ENCODE results near the gene ANKRD13C.
A peak's percentile ranks its signal among the peaks of the same experiment; 100 is the strongest.

The ANKRD13C gene

DNA sequence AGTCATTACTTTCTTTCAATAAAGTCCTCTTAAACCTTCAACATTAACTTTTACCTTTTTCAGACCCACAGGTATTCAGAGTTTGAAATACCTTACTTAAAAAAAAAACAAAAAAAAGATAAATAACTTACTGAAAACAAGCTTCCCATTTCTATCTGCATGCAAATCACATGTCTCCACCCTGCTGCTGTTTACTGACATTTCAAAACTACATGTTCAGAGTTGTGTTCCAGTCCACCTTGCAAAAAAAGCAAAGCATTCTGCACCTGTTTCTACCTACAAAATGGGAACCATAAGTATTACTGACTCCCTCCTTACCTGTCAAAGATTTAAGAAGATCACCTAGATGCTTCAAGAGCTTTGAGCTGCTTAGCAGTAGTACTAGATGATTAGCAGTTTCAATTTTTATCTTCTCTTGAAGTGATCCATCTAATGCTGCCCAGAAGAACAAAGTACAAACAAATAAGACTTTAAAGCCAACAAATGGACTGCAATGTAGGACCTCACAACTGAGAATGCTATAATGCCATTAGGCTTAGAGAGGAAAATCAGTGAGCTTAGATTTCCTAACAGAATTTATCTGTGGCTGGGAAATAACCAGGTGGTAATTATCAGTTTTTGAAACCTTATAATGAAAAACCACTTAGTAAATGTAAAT lies 61.2 kb downstream of the ANKRD13C start:
- DNase-seq, result no peak

DNA sequence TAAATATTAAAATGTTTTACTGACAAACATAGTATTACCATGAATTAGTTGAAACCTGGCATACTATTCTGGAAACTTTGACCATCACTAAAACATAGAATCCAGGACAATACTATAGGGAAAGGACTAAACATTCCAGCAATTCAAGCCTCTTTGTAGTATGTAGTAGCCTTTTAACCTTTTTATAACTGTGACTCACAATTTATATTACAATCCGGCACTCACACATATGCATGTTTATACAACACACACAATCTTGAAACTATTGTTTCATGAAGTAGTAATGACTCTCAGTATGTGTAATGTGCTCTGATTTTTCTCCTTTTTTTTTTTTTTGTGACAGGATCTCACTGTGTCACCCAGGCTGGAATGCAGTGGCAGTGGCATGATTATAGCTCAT lies 64.3 kb downstream of the ANKRD13C start:
- no peak for DNase-seq

DNA sequence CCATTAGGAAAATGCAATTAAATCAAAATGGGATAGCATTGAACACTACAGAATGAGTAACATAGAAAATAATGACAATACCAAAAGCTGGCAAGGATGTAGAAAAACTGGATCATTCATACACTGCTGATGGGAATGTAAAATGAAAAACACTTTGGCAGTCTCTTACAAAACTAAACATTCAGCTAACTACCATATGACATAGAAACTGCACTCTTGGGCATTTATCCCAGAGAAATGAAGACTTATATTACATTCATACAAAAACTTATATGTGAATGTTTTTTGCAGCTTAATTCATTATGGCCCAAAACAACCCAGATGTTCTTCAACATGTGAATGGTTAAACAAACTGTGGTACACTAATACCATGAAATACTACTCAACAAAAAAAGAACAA lies 66.4 kb downstream of the ANKRD13C start:
- DNase-seq, result no peak

DNA sequence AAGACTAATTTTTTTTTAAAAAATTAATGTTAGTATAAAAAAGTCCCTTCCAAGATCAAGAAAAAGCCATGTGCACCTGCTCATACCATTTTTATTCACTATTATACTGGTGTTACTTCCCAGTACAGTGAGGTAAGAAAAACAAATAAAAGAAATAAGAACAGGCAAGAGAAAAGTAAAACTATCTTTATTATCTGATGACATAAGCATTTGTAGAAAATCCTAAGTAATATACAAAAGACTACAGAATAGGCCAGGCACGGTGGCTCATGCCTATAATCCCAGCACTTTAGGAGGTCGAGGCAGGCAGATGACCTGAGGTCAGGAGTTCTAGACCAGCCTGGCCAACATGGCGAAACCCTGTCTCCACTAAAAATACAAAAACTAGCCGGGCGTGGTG lies 68.1 kb downstream of the ANKRD13C start:
- no peak for DNase-seq

DNA sequence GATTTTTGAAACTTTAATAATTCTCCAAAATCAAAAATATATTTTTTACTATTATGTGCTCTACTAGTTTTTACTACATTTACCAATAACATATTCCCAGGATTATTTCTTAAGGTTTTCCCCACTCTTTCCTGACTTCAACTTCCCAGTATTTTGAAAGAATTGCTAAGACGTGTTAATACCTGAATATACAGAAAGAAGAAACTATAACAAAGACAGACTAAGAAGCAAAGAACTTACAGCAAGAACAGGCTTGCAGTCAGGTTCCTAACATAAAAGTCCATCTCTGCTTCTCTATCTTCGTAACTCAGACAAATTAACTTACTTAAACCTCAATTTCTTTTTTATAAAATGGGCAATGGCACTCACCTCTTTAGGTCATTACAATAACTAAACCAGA lies 70.2 kb downstream of the ANKRD13C start:
- no peak for DNase-seq

DNA sequence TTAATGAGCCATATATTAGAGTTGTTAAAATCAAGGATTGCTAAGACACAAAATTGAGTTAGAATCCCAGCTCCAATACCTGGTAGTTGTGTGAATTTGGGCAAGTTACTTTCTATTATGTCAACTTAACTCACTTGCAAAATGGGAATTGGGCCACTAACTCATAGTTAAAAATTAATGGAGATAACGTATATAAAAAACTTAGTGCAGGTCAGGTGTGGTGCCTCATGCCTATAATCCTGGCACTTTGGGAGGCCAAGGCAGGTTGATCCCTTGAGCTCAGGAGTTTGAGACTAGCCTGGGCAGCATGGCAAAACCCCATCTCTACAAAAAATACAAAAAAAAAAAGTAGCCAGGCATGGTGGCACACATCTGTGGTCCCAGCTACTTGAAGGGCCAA lies 75.8 kb downstream of the ANKRD13C start:
- DNase-seq, result no peak

DNA sequence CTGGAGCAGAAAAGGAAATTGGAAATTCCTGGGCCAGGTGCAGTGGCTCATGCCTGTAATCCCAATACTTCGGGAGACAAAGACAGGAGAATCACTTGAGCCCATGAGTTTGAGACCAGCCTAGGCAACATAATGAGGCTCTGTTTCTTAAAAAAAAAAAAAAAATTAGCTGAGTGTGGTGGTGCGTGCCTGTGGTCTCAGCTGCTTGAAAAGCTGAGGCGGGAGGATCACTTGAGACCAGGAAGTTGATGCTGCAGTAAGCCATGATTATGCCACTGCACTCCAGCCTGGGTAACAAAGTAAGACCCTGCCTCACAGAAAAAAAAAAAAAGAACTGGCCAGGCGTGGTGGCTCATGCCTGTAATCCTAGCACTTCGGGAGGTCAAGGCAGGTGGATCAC lies 76.6 kb downstream of the ANKRD13C start:
- no peak for DNase-seq

DNA sequence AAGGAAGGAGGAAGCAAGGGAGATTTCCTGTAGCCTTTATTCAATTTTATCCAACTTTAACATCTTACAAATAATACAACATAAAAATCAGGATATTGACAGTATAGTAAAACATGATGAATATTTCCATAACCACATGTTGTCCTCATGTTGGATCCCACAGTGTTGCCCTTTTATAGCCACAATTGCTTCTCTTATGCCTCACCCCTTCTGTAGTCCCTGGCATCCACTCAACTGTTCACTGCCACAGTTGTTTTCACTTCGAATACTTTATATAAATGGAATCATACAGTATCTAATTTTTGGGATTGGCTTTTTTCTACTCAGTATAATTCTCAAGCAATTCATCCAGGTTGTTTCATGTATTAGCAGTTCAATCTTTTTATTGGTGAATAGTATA lies 88.6 kb downstream of the ANKRD13C start:
- DNase-seq, result no peak

DNA sequence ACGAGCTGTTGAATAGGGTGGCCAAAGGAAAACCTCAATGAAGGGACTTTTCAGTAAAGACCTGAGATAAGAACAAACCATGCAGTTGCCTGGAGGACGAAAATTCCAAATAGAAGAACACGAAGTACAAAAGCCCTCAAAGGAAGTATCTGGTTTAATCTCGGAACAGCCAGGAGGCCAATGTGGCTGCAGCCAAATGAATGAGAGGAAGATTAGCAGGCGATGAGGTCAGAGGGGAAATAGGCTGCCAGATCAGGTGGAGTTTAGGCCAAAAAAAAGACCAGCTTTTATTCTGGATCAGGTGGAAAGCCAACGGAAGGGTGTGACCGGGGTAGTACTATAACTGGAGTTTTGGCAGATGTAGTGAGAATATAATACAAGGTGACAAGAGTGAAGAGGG lies 89.7 kb downstream of the ANKRD13C start:
- DNase-seq, result no peak

DNA sequence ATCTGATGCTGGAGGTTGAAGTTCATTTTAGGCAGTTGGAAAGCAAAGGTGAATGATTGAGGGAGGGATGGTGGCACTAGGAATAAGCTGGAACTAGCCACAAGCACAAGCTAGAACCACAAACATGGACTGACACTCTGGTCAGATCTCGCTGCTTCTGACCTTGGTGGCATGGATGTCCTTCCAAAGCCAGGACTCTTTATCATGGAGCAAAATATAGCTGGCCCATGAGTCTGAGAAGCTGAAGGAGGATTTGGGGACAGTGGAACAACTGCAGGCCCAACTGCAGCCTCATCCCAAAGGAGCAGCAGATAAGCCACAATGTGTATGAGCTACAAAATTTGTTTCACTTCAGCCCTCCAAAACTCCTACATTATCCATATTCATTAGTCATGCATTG lies 97.9 kb downstream of the ANKRD13C start:
- DNase-seq, result no peak

DNA sequence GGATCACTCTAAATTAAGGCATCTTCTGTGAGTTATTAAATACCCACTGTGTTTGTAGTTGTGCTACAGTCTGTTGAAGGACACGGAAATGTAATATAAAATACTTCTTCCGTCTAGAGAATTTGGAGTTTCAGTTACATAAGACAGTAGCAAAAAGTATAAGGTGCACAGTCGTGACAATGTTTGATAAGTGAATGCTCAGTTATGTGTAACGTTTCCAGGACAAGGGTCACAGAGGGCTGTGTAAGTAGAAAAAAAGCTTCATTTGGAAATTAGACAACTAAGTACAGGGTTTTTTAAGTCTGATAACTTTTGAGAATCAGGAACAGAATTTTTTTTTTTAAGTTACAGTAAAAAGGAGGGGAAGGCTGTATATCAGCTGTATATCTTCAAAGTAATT lies 105.8 kb downstream of the ANKRD13C start:
- no peak for DNase-seq

DNA sequence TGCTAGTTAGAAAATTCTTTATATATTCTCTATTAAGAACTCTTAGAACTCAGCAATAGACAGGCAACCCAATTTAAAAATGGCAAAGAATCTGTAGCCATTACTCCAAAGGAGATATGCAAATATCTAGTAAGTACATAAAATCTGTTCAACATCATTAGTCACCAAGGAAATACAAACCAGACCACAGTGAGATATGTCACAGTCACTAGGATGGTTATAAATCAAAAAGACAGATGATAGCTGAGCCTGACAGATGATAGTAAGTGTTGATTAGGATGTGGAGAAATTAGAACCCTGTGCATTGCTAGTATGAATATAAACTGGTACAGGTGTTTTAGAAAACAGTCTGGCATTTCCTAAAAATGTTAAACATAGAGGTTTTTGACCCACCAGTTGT lies 106.8 kb downstream of the ANKRD13C start:
- DNase-seq, result no peak

DNA sequence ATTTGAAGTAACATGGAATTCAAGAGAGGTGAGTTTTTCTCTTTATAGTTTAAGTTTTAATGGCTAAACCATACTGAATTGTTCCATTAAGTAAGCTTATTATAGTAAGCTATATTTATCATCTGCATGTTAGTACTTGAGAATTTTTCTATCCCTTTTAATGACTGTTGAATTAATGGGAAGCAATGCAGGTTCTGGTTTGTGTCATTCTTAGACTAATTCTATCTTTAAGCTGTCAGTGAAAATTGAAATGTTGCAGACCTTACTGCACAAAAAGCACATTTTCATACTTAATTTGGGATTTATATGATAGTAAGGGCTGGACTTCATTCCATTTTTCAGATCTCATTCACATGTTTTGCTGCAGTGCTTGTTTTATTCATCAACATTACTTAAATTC lies 107.4 kb downstream of the ANKRD13C start:
- DNase-seq, result no peak

DNA sequence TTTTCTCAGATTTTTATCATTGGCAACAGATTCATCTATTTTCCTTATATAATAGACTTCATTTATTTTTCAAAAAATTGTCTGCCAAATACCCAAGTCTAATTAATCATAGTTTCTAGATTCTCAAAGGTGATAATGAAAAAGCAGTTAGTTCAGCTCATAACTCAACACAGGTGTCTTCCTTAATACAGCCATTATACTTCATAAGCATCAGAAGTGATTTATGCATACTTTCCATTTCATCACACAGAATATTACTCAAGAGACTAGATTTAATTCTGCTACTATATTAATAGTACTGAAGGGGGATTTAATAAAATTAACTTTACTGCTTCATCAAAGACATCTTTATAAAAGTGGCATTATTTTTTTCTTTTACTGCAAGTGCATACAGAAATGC lies 114.6 kb downstream of the ANKRD13C start:
- no peak for DNase-seq

DNA sequence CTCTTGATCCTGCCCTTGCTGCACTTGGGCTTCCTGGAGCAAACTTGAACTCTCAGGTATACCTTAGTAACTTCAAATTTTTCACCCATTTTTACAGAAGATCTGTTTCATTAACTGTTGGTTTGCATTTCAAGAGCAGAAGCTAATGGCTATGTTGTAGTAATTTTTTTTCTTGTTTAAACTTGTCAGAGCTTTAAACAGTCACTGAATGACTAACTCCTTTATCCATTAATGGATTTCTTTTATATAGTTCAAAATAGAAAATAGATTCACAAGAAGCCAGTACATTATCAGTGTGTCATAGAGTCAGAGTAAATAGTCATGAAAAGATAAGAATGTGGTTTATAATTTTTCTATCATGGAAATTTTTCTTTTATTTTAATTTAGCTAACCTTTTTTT lies 119.8 kb downstream of the ANKRD13C start:
- no peak for DNase-seq

DNA sequence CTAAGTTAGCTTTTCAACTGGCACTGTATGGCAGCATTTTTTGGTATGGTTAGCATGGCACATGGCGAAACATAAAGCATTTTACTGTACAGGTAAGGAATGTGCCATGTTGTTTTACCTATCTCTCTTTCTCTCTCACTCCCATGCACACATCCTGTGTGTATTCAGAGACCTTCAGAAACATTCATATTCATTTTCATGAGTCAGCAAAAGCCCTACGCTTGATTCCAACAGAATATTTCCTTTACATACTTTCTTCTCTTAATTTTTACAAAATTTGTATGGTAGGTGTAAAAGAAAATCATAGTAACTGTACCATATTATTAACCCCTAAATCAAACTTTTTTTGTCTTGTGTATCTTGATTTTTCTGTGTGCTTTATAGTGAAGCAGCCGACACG lies 123.0 kb downstream of the ANKRD13C start:
- DNase-seq, result no peak

DNA sequence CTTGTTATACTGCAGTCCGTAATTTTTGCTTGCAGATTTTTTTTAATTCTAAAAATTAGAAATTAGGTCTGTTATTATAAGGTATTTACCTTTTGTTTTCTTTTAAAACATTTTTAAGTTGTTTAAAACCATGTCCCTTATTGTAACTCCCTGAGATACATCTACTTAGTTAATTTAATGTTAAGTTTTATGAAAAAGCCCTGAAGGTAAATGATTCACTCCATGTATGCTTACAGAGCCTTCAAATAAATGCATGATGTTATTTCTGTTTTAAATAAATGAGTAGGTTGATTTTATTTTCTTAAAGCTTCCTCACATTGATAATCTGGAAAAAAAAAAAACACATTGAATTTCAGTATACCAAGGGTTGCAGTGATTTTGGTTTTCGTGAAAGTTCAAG lies 125.9 kb downstream of the ANKRD13C start:
- DNase-seq, result no peak

DNA sequence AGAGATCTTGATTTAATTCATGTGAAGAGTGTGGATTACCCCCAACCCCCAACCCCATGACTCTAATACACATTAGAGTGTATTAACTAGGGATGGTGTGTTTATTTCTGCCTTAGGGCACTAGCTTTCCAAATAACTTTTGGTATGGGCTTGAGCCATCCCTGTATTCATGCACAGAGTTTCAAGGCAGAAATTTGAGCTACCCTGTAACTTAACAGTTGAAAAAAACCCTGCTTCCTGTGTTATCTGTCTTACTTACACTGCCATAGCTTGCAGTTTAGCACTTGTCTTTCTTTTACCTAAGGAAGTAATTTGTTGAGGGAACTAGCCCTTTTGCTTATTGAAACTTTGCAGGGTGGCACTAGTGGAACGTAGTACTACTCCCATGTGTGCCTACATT lies 127.1 kb downstream of the ANKRD13C start:
- no peak for DNase-seq

DNA sequence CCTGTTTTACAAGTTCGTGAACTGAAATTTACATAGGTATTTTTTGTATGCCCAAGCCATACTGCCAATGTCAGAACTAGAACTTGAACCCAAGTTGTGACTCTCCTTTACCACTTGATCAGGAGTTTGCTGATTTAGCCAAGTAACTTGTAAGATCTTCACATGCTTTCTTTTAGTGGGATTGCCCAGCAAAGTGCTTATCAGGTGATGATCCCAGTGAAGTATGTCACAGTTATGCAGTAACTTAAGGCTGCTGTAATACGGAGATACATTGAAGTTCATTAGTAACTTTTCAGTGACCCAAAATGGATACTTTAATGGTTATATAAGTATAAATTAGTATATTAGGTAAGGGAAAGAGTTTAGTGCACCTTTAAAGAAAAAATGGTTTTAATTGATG lies 129.6 kb downstream of the ANKRD13C start:
- no peak for DNase-seq

DNA sequence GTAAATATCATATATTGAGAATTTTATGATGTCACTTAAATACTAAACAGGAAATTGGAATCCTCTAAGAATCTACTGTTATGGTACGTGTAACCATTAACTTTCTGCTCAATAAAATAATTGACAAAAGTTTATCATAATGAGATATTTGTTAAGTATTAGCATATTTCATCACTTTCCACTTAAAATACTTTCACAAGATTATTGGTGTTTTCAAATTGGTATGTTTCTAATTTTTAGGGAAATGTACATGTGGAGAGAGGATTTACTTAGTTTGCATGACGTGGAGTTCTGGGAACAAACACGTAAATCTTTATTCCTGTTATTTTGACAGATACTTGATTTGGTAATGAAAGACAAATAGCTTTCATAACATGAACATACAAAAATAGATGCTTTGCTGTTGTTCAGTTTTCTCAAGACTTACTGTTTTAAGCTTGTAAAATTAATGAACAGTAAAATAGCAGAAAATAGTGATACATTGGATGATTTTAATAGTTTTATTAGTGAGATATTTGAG lies 131.7 kb downstream of the ANKRD13C start:
- no peak for DNase-seq

DNA sequence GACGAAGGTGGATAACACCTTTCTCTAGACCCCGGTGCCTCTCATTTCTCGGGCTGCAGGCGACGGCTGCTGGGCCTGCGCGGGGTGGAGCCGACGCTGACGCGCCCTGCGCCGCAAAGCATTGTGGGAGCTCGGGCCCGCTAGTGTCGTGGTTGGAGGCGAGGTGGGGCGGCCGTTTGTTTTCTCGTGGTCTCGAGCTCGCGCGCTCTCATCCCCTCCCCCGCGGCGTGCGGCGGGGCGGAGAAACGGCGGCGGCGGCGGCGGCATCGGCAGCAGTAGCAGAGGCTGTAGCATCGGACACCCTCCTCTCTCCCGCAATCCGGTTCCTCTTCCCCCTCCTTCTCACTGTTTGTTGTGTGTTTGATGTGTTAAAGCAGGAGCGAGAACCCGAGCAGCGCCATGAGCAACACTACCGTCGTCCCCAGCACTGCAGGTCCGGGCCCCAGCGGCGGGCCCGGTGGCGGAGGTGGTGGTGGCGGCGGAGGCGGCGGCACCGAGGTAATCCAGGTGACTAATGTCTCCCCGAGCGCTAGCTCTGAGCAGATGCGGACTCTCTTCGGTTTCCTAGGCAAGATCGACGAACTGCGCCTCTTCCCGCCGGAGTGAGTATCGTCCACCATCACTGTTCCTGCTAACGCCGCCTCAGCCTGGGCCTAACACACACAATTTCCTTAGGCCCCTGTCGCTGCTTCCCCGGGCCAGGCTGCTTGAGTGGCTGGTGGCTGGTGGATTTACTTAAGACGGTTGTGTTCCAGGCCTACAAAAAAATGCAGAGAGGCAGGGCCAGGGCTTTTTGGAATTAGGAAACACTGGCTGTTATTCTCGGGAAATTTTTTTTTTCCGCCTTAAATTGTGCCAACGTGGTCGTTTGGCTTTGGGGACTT lies 133.0 kb downstream of the ANKRD13C start, which contains the start of gene SRSF11:
TSS of gene SRSF11 (plus strand) at position 143 of the 884 bp plus-strand sequence. CDS start at position 400, 257 bp downstream.
- peak; percentile 96 to 98 (median 97) for DNase-seq

DNA sequence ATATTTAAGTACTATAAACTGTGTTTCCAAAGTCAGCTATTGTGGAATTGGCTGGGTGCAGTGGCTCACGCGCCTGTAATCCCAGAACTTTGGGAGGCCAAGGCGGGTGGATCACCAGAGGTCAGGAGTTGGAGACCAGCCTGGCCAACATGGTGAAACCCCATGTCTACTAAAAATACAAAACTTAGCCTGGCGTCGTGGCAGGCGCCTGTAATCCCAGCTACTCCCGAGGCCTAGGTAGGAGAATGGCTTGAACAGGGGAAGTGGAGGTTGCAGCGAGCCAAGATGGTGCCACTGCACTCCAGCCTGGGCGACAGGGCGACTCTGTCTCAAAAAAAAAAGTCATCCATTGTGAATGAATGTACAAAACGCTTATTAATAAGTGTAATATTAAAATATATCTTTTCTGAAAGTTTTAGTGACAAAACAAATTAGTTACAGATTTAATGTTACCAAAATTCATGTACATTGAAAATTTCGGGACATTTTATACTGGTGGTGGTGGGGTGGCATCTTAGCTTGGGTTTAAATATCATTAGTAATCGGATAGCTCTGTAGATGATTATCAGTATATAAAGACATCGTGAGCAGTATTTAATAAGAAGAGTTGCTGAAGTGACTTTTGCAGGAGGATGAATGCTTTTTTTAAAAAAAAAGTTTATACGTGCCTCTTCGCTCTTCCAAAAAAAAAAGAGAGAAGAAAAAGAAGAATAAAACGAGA lies 133.8 kb downstream of the ANKRD13C start:
- no peak for DNase-seq

DNA sequence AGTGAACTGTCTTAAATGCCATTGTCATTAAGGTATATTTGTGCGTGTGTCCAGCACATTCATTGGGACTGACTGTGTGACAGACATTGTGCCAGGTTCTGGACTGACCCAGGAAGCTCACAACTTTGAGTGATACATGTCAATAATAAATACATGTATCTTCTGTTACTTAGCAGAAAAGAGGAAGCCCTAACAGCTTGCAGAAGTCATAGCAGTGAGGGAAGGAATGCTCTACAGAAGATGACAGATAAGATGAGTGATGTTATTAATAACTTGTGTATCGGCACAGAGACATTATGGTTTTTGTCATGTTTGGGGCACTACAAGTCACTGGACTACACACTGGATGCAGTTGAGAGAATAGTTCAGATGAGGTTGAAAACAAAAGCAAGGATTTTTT lies 134.5 kb downstream of the ANKRD13C start:
- peak; percentile 5 to 58 (median 34) for DNase-seq

All from suppressor macrophage (primary cell).